ENCODE results near the gene HNRNPLL.

Gene HNRNPLL

GRCh38 chr2:38622210-38622609 lies 19.5 kb upstream of the HNRNPLL start:
- H3K27ac ChIP-seq (ENCODE audit: extremely low read depth, low read depth, low read length), result no peak overlapping the region
- H3K4me1 ChIP-seq (ENCODE audit: control insufficient read depth, insufficient read depth, low read length), result peaks cover 2% of the 10 kb centered on the region; the same call in 1 of the 2 replicates
- ChIA-PET CTCF (no interaction called here), POLR2A (no interaction called here)
- H3K4me3 ChIP-seq (ENCODE audit: low read depth, low read length), result no peak overlapping the region
- TF ChIP-seq ZNF10 (tag by site-specific recombination; IDR thresholded peaks at IDR 0.05), result no peak
- no peak for TF ChIP-seq ZFP41 (tag by site-specific recombination; IDR thresholded peaks at IDR 0.05; ENCODE audit: borderline replicate concordance)
- TF ChIP-seq ZSCAN23 (tag by site-specific recombination; IDR thresholded peaks at IDR 0.05), result no peak
- no peak for TF ChIP-seq ZFHX2 (tag by site-specific recombination; conservative IDR thresholded peaks at IDR 0.05)
- no peak for TF ChIP-seq SALL2 (tag by site-specific recombination; IDR thresholded peaks at IDR 0.05; ENCODE audit: borderline replicate concordance)
- no peak for TF ChIP-seq SP3 (tag by site-specific recombination; IDR thresholded peaks at IDR 0.05)
- TF ChIP-seq ZNF791 (tag by site-specific recombination; IDR thresholded peaks at IDR 0.05), result no peak
- no peak for TF ChIP-seq PRDM4 (tag by site-specific recombination; IDR thresholded peaks at IDR 0.05)
- TF ChIP-seq ZNF133 (tag by site-specific recombination; IDR thresholded peaks at IDR 0.05), result no peak
- TF ChIP-seq ZNF561 (tag by site-specific recombination; IDR thresholded peaks at IDR 0.05; ENCODE audit: borderline replicate concordance), result no peak
- no peak for TF ChIP-seq ZNF843 (tag by site-specific recombination; IDR thresholded peaks at IDR 0.05)
- TF ChIP-seq ZNF274 (IDR thresholded peaks at IDR 0.05; ENCODE audit: low read length), result no peak
- TF ChIP-seq ZNF274 (tag by site-specific recombination; IDR thresholded peaks at IDR 0.05; ENCODE audit: borderline replicate concordance), result no peak
- TF ChIP-seq WT1 (tag by site-specific recombination; IDR thresholded peaks at IDR 0.05), result no peak
- no peak for TF ChIP-seq ZNF302 (tag by site-specific recombination; IDR thresholded peaks at IDR 0.05; ENCODE audit: low read depth)
- TF ChIP-seq, protein P1, sequence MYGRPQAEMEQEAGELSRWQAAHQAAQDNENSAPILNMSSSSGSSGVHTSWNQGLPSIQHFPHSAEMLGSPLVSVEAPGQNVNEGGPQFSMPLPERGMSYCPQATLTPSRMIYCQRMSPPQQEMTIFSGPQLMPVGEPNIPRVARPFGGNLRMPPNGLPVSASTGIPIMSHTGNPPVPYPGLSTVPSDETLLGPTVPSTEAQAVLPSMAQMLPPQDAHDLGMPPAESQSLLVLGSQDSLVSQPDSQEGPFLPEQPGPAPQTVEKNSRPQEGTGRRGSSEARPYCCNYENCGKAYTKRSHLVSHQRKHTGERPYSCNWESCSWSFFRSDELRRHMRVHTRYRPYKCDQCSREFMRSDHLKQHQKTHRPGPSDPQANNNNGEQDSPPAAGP (tag by site-specific recombination; IDR thresholded peaks at IDR 0.05), result no peak
- TF ChIP-seq RBAK (tag by site-specific recombination; IDR thresholded peaks at IDR 0.05), result no peak
- no peak for TF ChIP-seq ZNF155 (tag by site-specific recombination; IDR thresholded peaks at IDR 0.05)
- no peak for TF ChIP-seq ZNF26 (tag by site-specific recombination; IDR thresholded peaks at IDR 0.05)
- TF ChIP-seq MEIS1 (CRISPR knock-in tag; IDR thresholded peaks at IDR 0.05; ENCODE audit: borderline replicate concordance), result no peak
- no peaks in the 10 kb centered on the region for H3K9me3 ChIP-seq (ENCODE audit: control insufficient read depth, insufficient read depth, low read depth, low read length)
- H3K36me3 ChIP-seq (ENCODE audit: control insufficient read depth in 2 of 2, insufficient read depth in 1 of 2, low read length in 2 of 2), result no peaks in the 10 kb centered on the region

- Histone ChIP-seq H3K4me3 (ENCODE audit: low read depth, low read length) (no peak overlapping the region), H3K9me3 (ENCODE audit: control insufficient read depth, insufficient read depth, low read depth, low read length) (no peaks in the 10 kb centered on the region), H3K27ac (ENCODE audit: extremely low read depth, low read depth, low read length) (no peak overlapping the region), H3K36me3 (ENCODE audit: control insufficient read depth in 2 of 2, insufficient read depth in 1 of 2, low read length in 2 of 2) (no peaks in the 10 kb centered on the region), H3K4me1 (ENCODE audit: control insufficient read depth, insufficient read depth, low read length) (peaks cover 2% of the 10 kb centered on the region; the same call in 1 of the 2 replicates)
- TF ChIP-seq ZNF704 (tag by site-specific recombination; IDR thresholded peaks at IDR 0.05), result no peak
- peak; percentile 84 for TF ChIP-seq ZNF146 (tag by site-specific recombination; IDR thresholded peaks at IDR 0.05)
- TF ChIP-seq, protein P2, sequence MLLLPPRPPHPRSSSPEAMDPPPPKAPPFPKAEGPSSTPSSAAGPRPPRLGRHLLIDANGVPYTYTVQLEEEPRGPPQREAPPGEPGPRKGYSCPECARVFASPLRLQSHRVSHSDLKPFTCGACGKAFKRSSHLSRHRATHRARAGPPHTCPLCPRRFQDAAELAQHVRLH (tag by site-specific recombination; IDR thresholded peaks at IDR 0.05), result 0 out of 2 replicates have a peak, but pooled peaks have one; percentile 48
- no peak for TF ChIP-seq ZNF596 (tag by site-specific recombination; IDR thresholded peaks at IDR 0.05)
- ChIA-PET CTCF (interaction anchor here (1.9 kb wide), 1 partner anchor 17 kb away, joined by 8 read pairs; the partner anchor contains the start of gene HNRNPLL), POLR2A (no interaction called here)
Observed at GRCh38 chr2:38621018-38621417, 18.3 kb upstream of the HNRNPLL start.

Data from HEK293 (cell line).